ENCODE data around the gene RHBDF2. TPM values are rescaled to one million over a fixed set of nuclear protein-coding genes. Genes with fewer than 3 reads are reported as not detected.
"Not testable (repeated sequence)": the region's sequence is repeated elsewhere in the genome, so short reads cannot be mapped to it uniquely, and the experiment has no call there.

Gene RHBDF2
- total RNA-seq, 1 donor from 2014 or later = 54.5 TPM

- Mint-ChIP-seq H3K27ac (peak overlapping the region; percentile 67), H3K36me3 (ENCODE audit: low read depth) (no peaks in the 10 kb centered on the region), H3K4me1 (peaks cover 20% of the 10 kb centered on the region), H3K9me3 (no peaks in the 10 kb centered on the region), H3K4me3 (peak overlapping the region; percentile 41), H3K27me3 (peaks cover 6% of the 10 kb centered on the region)
- DNase-seq = peak; percentile 95
- intact Hi-C loops (cut with micrococcal nuclease) = loop anchor here (1.0 kb wide), 2 partner anchors 24 to 101 kb away; no protein-coding TSS in a partner anchor
Observed at GRCh38 chr17:76523084-76524037, 22.1 kb upstream of the RHBDF2 start.

DNA sequence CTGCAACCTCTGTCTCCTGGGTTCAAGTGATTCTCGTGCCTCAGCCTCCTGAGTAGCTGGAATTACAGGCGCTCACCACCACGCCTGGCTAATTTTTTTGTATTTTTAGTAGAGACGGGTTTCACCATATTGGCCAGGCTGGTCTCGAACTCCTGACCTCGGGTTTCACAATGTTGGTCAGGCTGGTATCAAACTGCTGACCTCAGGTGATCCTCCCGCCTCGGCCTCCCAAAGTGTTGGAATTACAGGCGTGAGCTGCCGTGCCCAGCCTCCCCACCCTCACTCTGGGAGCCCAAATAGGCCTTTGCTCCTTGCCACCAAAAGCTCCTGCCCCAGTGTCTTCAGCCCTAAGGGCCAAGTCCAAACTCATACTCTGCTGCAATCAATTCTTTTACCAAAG is 20.5 kb upstream of the RHBDF2 start:
- H3K9me3 Mint-ChIP-seq; H3K27ac Mint-ChIP-seq; DNase-seq; H3K4me3 Mint-ChIP-seq; H3K36me3 Mint-ChIP-seq (ENCODE audit: low read depth); H3K27me3 Mint-ChIP-seq; intact Hi-C loops (cut with micrococcal nuclease): not testable (repeated sequence)
- peaks cover 23% of the 10 kb centered on the region for H3K4me1 Mint-ChIP-seq

DNA sequence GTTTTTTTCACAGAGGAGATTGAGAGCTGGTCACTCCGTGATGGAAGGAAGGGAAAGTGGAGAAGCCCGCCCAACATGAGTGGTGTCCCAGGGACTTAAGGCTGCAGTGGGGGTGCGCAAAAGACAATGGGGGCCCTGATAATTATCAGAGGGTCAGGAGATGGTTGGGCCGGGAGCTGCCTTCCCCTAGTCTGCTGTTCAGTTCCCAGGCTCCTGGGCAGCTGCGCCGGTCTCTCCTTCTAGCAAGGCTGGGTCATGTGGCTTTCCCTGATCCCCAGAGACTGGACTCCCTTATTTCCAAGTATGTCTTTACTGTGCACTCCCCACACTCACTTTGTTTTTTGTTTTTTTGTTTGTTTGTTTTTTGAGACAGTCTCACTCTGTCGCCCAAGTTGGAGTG is 20.0 kb upstream of the RHBDF2 start:
- H3K4me3 Mint-ChIP-seq = no peak overlapping the region

DNA sequence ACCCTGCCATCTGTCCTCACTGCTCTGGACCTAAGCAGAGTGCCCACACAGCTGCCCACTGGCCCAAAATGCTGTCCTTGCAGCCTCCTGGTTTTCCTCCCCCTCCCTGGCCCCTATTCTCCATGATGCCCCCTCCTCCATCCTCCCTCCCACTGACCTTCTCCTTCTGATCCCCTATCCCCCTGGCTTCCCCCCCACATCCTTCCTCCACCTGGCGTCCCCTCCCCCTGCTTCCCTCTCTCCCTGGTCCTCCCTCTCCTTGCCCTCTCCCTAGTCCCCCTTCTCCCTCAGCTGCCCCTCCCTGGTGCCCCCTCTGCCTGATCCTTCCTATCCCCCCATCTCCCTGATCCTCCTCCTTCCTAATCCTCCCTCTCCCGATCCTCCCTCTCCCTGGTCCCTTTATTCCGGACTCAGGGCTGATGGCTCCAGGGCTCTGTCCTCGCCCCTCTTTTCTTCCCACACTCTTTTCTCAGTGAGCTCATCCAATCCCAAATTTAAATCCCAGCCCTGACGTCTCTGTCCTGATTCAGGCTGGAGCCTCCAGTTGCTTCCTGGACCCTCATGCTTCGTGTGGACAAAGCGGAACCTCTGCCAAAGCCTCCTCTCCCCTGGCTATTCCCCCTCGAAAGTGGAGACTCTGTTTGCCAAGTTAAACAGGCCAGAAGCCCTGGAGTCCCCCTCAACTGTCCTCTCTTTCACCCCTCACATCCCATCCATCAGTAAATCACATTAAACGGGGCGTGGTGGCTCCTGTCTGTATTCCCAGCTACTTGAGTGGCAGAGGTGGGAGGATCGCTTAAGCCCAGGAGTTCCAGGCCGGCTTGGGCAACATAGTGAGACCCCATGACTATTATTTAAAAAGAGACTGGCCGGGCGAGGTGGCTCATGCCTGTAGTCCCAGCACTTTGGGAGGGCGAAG is 18.1 kb upstream of the RHBDF2 start:
- H3K27me3 Mint-ChIP-seq = peaks cover 2% of the 10 kb centered on the region
- intact Hi-C loops (cut with micrococcal nuclease) = no loop called here

More for the DNA sequence above, 20.0 kb upstream of the RHBDF2 start:
- Mint-ChIP-seq H3K27ac (no peak overlapping the region), H3K36me3 (ENCODE audit: low read depth) (no peaks in the 10 kb centered on the region), H3K4me1 (peaks cover 26% of the 10 kb centered on the region), H3K27me3 (peaks cover 4% of the 10 kb centered on the region), H3K9me3 (no peaks in the 10 kb centered on the region)
- DNase-seq = no peak
- intact Hi-C loops (cut with micrococcal nuclease) = no loop called here

GRCh38 chr17:76517638-76518038 is 16.4 kb upstream of the RHBDF2 start:
- intact Hi-C loops (cut with micrococcal nuclease) = no loop called here
- no peak for DNase-seq

More for the DNA sequence above, 18.1 kb upstream of the RHBDF2 start:
- Mint-ChIP-seq H3K27ac (peak overlapping the region; percentile 58), H3K36me3 (ENCODE audit: low read depth) (no peaks in the 10 kb centered on the region), H3K4me3 (no peak overlapping the region), H3K9me3 (no peaks in the 10 kb centered on the region), H3K4me1 (peaks cover 41% of the 10 kb centered on the region)
- no peak for DNase-seq

GRCh38 chr17:76515274-76515949 is 14.2 kb upstream of the RHBDF2 start:
- peak; percentile 95 for DNase-seq
- H3K27ac Mint-ChIP-seq = peak overlapping the region; percentile 97
- H3K36me3 Mint-ChIP-seq (ENCODE audit: low read depth) = no peaks in the 10 kb centered on the region
- no peaks in the 10 kb centered on the region for H3K27me3 Mint-ChIP-seq
- intact Hi-C loops (cut with micrococcal nuclease) = loop anchor here (1.0 to 2.0 kb wide), 3 partner anchors 9 to 41 kb away; no protein-coding TSS in a partner anchor
- H3K4me1 Mint-ChIP-seq = peaks cover 62% of the 10 kb centered on the region
- H3K4me3 Mint-ChIP-seq = peak overlapping the region; percentile 76
- no peaks in the 10 kb centered on the region for H3K9me3 Mint-ChIP-seq

More at GRCh38 chr17:76517638-76518038, 16.4 kb upstream of the RHBDF2 start:
- Mint-ChIP-seq H3K27ac (no peak overlapping the region), H3K4me3 (no peak overlapping the region), H3K4me1 (peaks cover 47% of the 10 kb centered on the region), H3K36me3 (ENCODE audit: low read depth) (no peaks in the 10 kb centered on the region), H3K9me3 (no peaks in the 10 kb centered on the region), H3K27me3 (no peaks in the 10 kb centered on the region)

GRCh38 chr17:76514355-76514754 is 13.1 kb upstream of the RHBDF2 start:
- H3K4me1 Mint-ChIP-seq = peaks cover 61% of the 10 kb centered on the region

DNA sequence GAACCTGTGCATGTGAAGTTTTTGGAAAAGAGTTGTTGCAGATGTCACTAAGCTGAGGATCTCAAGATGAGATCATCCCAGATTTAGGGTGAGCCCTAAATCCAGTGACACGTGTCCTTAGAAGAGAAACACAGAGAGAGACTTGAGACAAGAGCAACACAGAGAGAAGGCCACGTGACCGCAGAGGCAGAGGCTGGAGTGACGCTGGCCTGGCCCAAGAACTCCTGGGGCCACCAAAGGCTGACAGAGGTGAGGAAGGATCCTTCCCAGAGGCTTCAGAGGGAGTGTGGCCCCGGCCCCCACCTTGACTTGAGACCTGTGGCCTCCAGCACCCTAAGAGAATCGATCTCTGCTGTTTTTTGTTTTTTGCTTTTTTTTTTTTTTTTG is 12.1 kb upstream of the RHBDF2 start:
- no peaks in the 10 kb centered on the region for H3K36me3 Mint-ChIP-seq (ENCODE audit: low read depth)
- intact Hi-C loops (cut with micrococcal nuclease) = no loop called here
- no peak overlapping the region for H3K4me3 Mint-ChIP-seq
- H3K9me3 Mint-ChIP-seq = no peaks in the 10 kb centered on the region
- H3K27me3 Mint-ChIP-seq = peaks cover 2% of the 10 kb centered on the region
- DNase-seq = no peak
- H3K27ac Mint-ChIP-seq = peak overlapping the region; percentile 64
- peaks cover 58% of the 10 kb centered on the region for H3K4me1 Mint-ChIP-seq

More at GRCh38 chr17:76514355-76514754, 13.1 kb upstream of the RHBDF2 start:
- not testable (repeated sequence) for DNase-seq; H3K36me3 Mint-ChIP-seq (ENCODE audit: low read depth); H3K9me3 Mint-ChIP-seq; H3K27me3 Mint-ChIP-seq; H3K4me3 Mint-ChIP-seq
- intact Hi-C loops (cut with micrococcal nuclease) = loop anchor here (2.0 kb wide), 1 partner anchor 42 kb away; no protein-coding TSS in a partner anchor
- H3K27ac Mint-ChIP-seq = peak overlapping the region; percentile 97

DNA sequence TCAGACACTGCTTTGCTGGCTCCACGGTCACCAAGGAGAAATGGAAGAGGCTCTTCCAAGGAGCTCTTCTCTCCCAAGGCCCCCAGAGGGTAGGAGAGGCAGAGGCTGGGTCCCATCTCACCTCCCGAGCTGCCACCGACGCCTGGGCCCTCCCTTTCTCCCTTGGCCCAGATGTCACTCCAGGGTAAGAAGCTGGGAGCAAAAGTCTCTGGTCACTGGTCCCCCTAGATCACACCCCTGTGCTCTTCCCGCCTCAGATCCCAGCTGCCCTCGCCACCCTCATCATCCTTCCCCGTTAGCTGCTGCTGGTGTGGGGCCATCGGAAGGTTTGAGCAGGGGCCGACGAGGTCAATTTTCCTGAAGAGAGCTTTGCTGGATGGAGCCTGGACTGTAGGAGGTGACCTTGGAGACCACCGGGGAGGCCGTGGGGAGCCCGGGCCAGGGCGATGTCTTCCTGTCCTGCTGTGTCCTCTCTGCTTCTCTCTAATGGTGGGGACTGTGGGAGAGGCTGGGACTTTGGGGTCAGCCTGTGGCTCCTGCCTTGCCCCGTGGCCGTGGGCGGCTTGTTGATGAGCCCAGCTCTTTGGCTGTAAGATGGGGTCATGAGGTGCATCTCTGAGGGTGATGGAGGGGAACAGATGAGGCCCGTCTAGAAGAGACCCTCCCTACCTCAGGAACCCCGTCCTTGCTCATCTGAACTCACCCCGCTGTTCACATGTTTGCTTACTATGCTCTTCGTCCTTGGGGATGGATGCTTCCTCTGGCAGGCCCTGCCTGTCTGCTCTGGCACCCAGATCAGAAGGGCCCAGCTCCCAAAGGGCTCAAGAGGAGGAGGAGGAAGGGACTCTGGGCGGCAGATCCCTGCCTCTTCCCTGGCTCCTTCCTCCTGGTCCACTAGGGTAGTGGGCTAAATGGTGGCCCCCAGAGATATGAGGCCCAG is 11.4 kb upstream of the RHBDF2 start:
- no peak overlapping the region for H3K4me3 Mint-ChIP-seq
- no peak for DNase-seq
- H3K9me3 Mint-ChIP-seq = no peaks in the 10 kb centered on the region
- no peaks in the 10 kb centered on the region for H3K36me3 Mint-ChIP-seq (ENCODE audit: low read depth)
- intact Hi-C loops (cut with micrococcal nuclease) = no loop called here
- peak overlapping the region; percentile 64 for H3K27ac Mint-ChIP-seq
- H3K4me1 Mint-ChIP-seq = peaks cover 54% of the 10 kb centered on the region
- H3K27me3 Mint-ChIP-seq = peaks cover 2% of the 10 kb centered on the region

GRCh38 chr17:76511668-76512365 is 10.6 kb upstream of the RHBDF2 start:
- intact Hi-C loops (cut with micrococcal nuclease) = no loop called here
- H3K9me3 Mint-ChIP-seq = no peaks in the 10 kb centered on the region
- peaks cover 56% of the 10 kb centered on the region for H3K4me1 Mint-ChIP-seq
- no peaks in the 10 kb centered on the region for H3K36me3 Mint-ChIP-seq (ENCODE audit: low read depth)
- peaks cover 2% of the 10 kb centered on the region for H3K27me3 Mint-ChIP-seq
- no peak overlapping the region for H3K27ac Mint-ChIP-seq
- no peak overlapping the region for H3K4me3 Mint-ChIP-seq
- peak; percentile 74 for DNase-seq

DNA sequence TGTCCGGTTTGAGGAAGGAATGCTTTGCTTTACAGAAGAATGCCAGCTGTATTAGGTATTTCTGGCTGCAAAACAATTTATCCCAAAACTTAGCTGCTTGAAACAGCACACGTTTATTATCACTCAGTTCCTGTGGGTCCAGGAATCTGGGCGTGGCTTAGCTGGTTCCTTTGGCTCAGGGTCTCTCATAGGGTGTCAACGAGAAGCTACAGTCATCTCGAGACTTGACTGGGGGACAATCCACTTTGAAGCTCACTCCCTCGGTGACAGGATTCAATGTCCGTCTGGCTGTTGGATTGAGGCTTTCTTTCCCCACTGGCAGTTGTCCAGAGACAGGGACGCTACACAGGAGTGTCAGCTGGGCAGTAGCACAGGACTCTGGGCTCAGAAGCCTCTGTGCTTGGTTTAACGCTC is 9.6 kb upstream of the RHBDF2 start:
- DNase-seq = no peak
- no peaks in the 10 kb centered on the region for H3K36me3 Mint-ChIP-seq (ENCODE audit: low read depth)
- peaks cover 2% of the 10 kb centered on the region for H3K27me3 Mint-ChIP-seq
- peaks cover 60% of the 10 kb centered on the region for H3K4me1 Mint-ChIP-seq
- intact Hi-C loops (cut with micrococcal nuclease) = no loop called here
- H3K27ac Mint-ChIP-seq = no peak overlapping the region
- no peaks in the 10 kb centered on the region for H3K9me3 Mint-ChIP-seq
- no peak overlapping the region for H3K4me3 Mint-ChIP-seq

DNA sequence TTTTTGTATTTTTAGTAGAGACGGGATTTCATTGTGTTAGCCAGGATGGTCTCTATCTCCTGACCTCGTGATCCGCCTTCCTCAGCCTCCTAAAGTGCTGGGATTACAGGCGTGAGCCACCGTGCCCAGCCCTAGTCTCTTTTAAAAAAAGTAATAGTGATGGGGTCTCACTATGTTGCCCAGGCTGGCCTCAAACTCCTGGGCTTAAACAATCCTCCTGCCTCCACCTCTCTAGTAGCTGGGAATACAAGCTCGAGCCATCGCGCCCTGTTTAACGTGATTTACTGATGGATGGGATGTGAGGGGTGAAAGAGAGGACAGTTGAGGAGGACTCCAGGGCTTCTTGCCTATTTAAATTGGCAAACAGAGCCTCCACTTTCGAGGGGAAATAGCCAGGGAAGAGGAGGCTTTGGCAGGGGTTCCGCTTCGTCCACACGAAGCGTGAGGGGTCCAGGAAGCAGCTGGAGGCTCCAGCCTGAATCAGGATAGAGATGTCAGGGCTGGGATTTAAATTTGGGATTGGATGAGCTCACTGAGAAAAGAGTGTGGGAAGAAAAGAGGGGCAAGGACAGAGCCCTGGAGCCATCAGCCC is 7.3 kb upstream of the RHBDF2 start:
- not testable (repeated sequence) for H3K9me3 Mint-ChIP-seq; H3K4me3 Mint-ChIP-seq; H3K36me3 Mint-ChIP-seq (ENCODE audit: low read depth); H3K27me3 Mint-ChIP-seq; H3K27ac Mint-ChIP-seq; DNase-seq
- intact Hi-C loops (cut with micrococcal nuclease) = loop anchor here (5.0 kb wide), 1 partner anchor 206 kb away; no protein-coding TSS in a partner anchor
- H3K4me1 Mint-ChIP-seq = peaks cover 42% of the 10 kb centered on the region

Data from activated CD4-positive, alpha-beta T cell treated with anti-CD3 and anti-CD28 coated beads, Interleukin-2, amount 10 ng/mL, durations not matched to agents 24 days and 14 days (primary cell).